ENCODE data around the gene BABAM2.
A peak's percentile ranks its signal among the peaks of the same experiment; 100 is the strongest.

BABAM2 gene

GRCh38 chr2:28206762-28207161, 316.2 kb downstream of the BABAM2 start:
- Histone ChIP-seq H3K36me3 (ENCODE audit: control insufficient read depth, insufficient read depth, low read length) (no peaks in the 10 kb centered on the region), H3K9ac (ENCODE audit: low read length) (no peak overlapping the region), H3K4me1 (ENCODE audit: control insufficient read depth, insufficient read depth, low read length) (no peaks in the 10 kb centered on the region), H3K27ac (ENCODE audit: low read depth, low read length) (no peak overlapping the region), H3K27me3 (ENCODE audit: control insufficient read depth, insufficient read depth, low read length) (no peaks in the 10 kb centered on the region), H3K4me3 (ENCODE audit: low read length) (no peak overlapping the region)

GRCh38 chr2:28209261-28209691, 318.7 kb downstream of the BABAM2 start:
- Histone ChIP-seq H3K27me3 (ENCODE audit: control insufficient read depth, insufficient read depth, low read length) (no peaks in the 10 kb centered on the region), H3K36me3 (ENCODE audit: control insufficient read depth, insufficient read depth, low read length) (no peaks in the 10 kb centered on the region), H3K4me1 (ENCODE audit: control insufficient read depth, insufficient read depth, low read length) (no peaks in the 10 kb centered on the region), H3K9ac (ENCODE audit: low read length) (no peak overlapping the region), H3K27ac (ENCODE audit: low read depth, low read length) (no peak overlapping the region), H3K4me3 (ENCODE audit: low read length) (no peak overlapping the region)

DNA sequence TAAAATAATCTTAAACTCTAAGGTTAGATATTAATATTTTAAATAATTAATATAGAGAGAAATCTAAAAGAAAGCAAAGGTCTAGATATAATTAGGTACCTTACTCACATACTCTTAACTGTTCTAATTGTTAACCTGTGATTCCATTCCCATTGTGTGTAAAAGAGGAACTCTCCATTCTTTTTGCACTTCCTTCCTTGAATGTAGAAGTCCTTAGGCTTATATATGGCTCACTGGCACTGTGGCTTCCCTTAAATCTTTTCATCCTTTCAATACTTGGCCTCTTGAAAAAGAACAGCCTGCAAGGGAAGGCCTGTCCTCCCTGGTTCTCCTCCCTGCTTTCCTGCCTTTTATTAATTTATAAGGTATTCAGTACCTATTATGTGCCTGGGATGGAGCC, 319.3 kb downstream of the BABAM2 start:
- Histone ChIP-seq H3K9ac (ENCODE audit: low read length) (no peak overlapping the region), H3K4me3 (ENCODE audit: low read length) (no peak overlapping the region), H3K4me1 (ENCODE audit: control insufficient read depth, insufficient read depth, low read length) (no peaks in the 10 kb centered on the region), H3K36me3 (ENCODE audit: control insufficient read depth, insufficient read depth, low read length) (no peaks in the 10 kb centered on the region), H3K27ac (ENCODE audit: low read depth, low read length) (no peak overlapping the region), H3K27me3 (ENCODE audit: control insufficient read depth, insufficient read depth, low read length) (no peaks in the 10 kb centered on the region)

DNA sequence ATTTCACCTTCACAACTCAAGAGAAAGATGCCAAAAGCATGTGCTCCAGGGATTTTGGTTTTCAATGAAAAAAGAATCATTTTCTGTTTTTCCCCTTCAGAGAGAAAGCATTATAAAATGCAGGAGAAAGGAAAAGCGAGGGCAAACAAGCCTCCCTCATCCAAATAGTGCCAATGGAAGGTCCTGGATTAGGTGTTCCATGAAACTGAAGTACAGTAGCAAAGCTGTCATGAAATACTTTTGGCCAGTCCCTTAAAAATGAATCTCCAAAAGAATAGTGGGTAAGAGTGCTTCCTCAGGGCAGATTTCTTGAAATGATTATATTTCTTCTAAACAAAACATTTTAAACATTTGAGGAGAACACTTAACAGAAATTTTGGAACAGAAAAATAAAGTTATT, 320.0 kb downstream of the BABAM2 start:
- H3K4me3 ChIP-seq (ENCODE audit: low read length): no peak overlapping the region
- no peak overlapping the region for H3K27ac ChIP-seq (ENCODE audit: low read depth, low read length)
- H3K9ac ChIP-seq (ENCODE audit: low read length): no peak overlapping the region
- H3K27me3 ChIP-seq (ENCODE audit: control insufficient read depth, insufficient read depth, low read length): no peaks in the 10 kb centered on the region
- no peaks in the 10 kb centered on the region for H3K4me1 ChIP-seq (ENCODE audit: control insufficient read depth, insufficient read depth, low read length)
- H3K36me3 ChIP-seq (ENCODE audit: control insufficient read depth, insufficient read depth, low read length): no peaks in the 10 kb centered on the region

- Histone ChIP-seq H3K27ac (ENCODE audit: low read depth, low read length) (no peak overlapping the region), H3K27me3 (ENCODE audit: control insufficient read depth, insufficient read depth, low read length) (no peaks in the 10 kb centered on the region), H3K36me3 (ENCODE audit: control insufficient read depth, insufficient read depth, low read length) (no peaks in the 10 kb centered on the region), H3K4me1 (ENCODE audit: control insufficient read depth, insufficient read depth, low read length) (no peaks in the 10 kb centered on the region), H3K4me3 (ENCODE audit: low read length) (no peak overlapping the region), H3K9ac (ENCODE audit: low read length) (no peak overlapping the region)
Measured at GRCh38 chr2:28216331-28216730, 325.8 kb downstream of the BABAM2 start.

DNA sequence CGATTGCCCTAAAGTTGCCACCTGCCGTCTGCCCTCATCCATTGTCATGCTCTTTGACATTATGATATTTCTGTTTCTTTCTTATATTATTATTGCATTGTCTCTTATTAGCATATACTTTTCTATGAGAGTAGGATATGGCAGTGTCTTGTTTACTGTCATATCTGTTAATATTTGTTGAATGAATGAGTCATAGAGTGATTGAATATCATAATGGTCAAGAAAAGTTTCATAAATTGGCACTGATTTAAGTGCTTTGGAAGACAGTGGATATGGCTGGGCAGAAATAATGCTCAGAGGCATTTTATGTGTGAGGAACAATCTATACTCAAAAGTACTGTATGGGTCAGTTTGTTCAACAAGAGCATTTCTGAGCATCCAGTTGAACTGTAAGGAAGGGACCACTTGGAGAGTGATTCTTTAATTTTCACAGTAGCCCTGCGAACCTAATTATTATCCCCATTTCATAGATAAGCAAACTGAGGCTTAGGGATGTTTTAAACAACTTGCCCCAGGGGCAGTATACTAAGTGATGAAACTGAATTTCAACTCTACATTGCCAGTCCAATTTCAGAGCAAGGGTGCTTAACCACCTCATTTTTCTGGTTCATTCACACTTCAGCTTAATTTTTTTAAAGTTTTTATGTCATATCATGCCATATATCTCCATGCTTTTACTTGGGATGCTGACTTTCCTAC, 326.7 kb downstream of the BABAM2 start:
- no peaks in the 10 kb centered on the region for H3K4me1 ChIP-seq (ENCODE audit: control insufficient read depth, insufficient read depth, low read length)
- H3K27ac ChIP-seq (ENCODE audit: low read depth, low read length): no peak overlapping the region
- no peaks in the 10 kb centered on the region for H3K27me3 ChIP-seq (ENCODE audit: control insufficient read depth, insufficient read depth, low read length)
- no peak overlapping the region for H3K9ac ChIP-seq (ENCODE audit: low read length)
- no peaks in the 10 kb centered on the region for H3K36me3 ChIP-seq (ENCODE audit: control insufficient read depth, insufficient read depth, low read length)
- H3K4me3 ChIP-seq (ENCODE audit: low read length): no peak overlapping the region

DNA sequence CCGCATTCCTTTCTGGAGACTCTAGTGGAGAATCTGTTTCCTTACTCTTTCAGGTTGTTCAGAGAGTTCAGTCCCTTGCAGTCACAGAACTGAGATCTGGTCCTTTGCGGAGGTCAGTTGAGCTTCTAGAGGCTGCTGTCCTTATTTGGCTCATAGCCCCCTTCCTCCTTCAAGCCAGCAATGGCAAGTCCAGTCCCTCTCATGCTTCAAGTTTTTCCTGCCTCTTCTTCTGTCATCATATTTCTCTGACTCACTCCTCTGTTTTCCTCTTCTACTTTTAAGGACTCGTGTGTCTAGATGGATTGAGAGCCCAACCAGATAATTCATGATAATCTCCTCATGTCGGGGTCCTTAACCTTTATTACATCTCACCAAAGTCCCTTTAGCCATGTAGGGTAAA, 328.6 kb downstream of the BABAM2 start:
- Histone ChIP-seq H3K27ac (ENCODE audit: low read depth, low read length) (no peak overlapping the region), H3K36me3 (ENCODE audit: control insufficient read depth, insufficient read depth, low read length) (no peaks in the 10 kb centered on the region), H3K4me1 (ENCODE audit: control insufficient read depth, insufficient read depth, low read length) (no peaks in the 10 kb centered on the region), H3K27me3 (ENCODE audit: control insufficient read depth, insufficient read depth, low read length) (no peaks in the 10 kb centered on the region), H3K4me3 (ENCODE audit: low read length) (no peak overlapping the region), H3K9ac (ENCODE audit: low read length) (no peak overlapping the region)

- H3K4me1 ChIP-seq (ENCODE audit: control insufficient read depth, insufficient read depth, low read length): peaks cover under 1% of the 10 kb centered on the region
- no peak overlapping the region for H3K9ac ChIP-seq (ENCODE audit: low read length)
- no peaks in the 10 kb centered on the region for H3K36me3 ChIP-seq (ENCODE audit: control insufficient read depth, insufficient read depth, low read length)
- no peak overlapping the region for H3K4me3 ChIP-seq (ENCODE audit: low read length)
- H3K27ac ChIP-seq (ENCODE audit: low read depth, low read length): no peak overlapping the region
- H3K27me3 ChIP-seq (ENCODE audit: control insufficient read depth, insufficient read depth, low read length): no peaks in the 10 kb centered on the region
Measured at GRCh38 chr2:28219758-28220368, 329.3 kb downstream of the BABAM2 start.

- no peaks in the 10 kb centered on the region for H3K27me3 ChIP-seq (ENCODE audit: control insufficient read depth, insufficient read depth, low read length)
- peak overlapping the region; percentile 7 for H3K27ac ChIP-seq (ENCODE audit: low read depth, low read length)
- peaks cover 3% of the 10 kb centered on the region for H3K4me1 ChIP-seq (ENCODE audit: control insufficient read depth, insufficient read depth, low read length)
- no peaks in the 10 kb centered on the region for H3K36me3 ChIP-seq (ENCODE audit: control insufficient read depth, insufficient read depth, low read length)
- peak overlapping the region; percentile 27 for H3K9ac ChIP-seq (ENCODE audit: low read length)
- peak overlapping the region; percentile 22 for H3K4me3 ChIP-seq (ENCODE audit: low read length)
Measured at GRCh38 chr2:28224648-28225472, 334.3 kb downstream of the BABAM2 start.

- H3K4me1 ChIP-seq (ENCODE audit: control insufficient read depth, insufficient read depth, low read length): peaks cover 3% of the 10 kb centered on the region
- no peaks in the 10 kb centered on the region for H3K27me3 ChIP-seq (ENCODE audit: control insufficient read depth, insufficient read depth, low read length)
- H3K36me3 ChIP-seq (ENCODE audit: control insufficient read depth, insufficient read depth, low read length): no peaks in the 10 kb centered on the region
- H3K4me3 ChIP-seq (ENCODE audit: low read length): no peak overlapping the region
- no peak overlapping the region for H3K9ac ChIP-seq (ENCODE audit: low read length)
- no peak overlapping the region for H3K27ac ChIP-seq (ENCODE audit: low read depth, low read length)
Measured at GRCh38 chr2:28225473-28226080, 335.0 kb downstream of the BABAM2 start.

DNA sequence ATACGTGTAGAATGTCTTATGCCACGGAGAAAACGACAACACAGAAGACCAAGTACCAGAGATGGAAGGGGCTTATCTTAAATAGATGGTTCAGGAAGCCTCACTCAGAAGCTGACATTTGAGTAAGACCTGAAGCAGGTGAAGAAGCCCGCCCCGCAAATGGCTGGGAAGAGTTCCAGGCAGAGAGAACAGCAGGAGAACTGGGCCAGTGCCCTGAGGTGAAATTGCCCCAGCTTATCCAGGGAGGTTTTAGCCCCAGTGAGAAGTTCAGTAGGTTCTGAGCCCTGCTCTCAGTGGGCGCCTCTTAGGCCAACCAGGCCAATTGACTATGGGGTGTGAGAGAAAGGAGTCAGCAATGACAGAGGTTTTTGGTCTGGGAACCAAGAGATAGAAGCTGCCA, 336.0 kb downstream of the BABAM2 start:
- no peak overlapping the region for H3K27ac ChIP-seq (ENCODE audit: low read depth, low read length)
- peaks cover 3% of the 10 kb centered on the region for H3K4me1 ChIP-seq (ENCODE audit: control insufficient read depth, insufficient read depth, low read length)
- no peak overlapping the region for H3K4me3 ChIP-seq (ENCODE audit: low read length)
- no peak overlapping the region for H3K9ac ChIP-seq (ENCODE audit: low read length)
- H3K36me3 ChIP-seq (ENCODE audit: control insufficient read depth, insufficient read depth, low read length): no peaks in the 10 kb centered on the region
- no peaks in the 10 kb centered on the region for H3K27me3 ChIP-seq (ENCODE audit: control insufficient read depth, insufficient read depth, low read length)

DNA sequence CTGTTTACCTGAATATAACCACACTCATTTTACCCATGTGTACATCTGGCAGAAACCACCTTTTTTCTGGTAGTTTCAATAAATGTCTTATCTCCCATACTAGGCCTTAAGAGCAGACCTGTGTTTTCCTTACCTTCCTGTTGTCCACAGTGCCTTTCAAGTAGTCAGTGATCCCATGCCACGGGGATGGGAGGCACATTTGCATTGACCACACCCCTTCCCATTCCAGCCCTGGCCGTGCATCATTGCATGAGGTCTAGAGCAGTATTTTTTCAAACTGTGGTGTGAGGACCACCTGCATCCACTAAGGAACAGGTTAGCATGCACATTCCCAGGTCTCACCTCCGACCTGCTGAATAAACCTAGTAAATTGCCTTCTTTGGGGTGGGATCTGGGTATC, 337.0 kb downstream of the BABAM2 start:
- Histone ChIP-seq H3K9ac (ENCODE audit: low read length) (no peak overlapping the region), H3K4me3 (ENCODE audit: low read length) (no peak overlapping the region), H3K4me1 (ENCODE audit: control insufficient read depth, insufficient read depth, low read length) (peaks cover 3% of the 10 kb centered on the region), H3K27ac (ENCODE audit: low read depth, low read length) (no peak overlapping the region), H3K27me3 (ENCODE audit: control insufficient read depth, insufficient read depth, low read length) (no peaks in the 10 kb centered on the region), H3K36me3 (ENCODE audit: control insufficient read depth, insufficient read depth, low read length) (no peaks in the 10 kb centered on the region)
